Measurements from ENCODE around the gene COL19A1.
"Not testable (repeated sequence)": the region's sequence is repeated elsewhere in the genome, so short reads cannot be mapped to it uniquely, and the experiment has no call there.

Gene COL19A1

DNA sequence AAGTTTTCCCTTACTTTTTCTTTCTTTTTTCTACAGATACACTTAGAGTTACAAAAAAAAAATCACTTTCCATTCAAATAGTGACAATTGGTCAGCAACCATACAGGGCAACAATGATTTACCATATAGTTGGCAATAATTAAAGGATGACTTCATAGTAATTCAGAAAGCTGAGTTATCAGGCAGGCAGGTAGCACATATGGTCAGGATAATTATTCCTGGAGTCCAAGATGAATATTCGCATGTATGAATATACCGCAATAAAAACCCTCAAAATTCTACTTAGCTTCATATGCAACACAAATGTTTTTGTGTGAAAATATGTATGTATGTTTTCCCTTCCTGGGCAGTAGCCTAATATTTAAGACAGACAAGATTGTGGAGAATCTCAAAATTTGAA lies 34.5 kb downstream of the COL19A1 start:
- no peak for DNase-seq (ENCODE audit: low spot score)

DNA sequence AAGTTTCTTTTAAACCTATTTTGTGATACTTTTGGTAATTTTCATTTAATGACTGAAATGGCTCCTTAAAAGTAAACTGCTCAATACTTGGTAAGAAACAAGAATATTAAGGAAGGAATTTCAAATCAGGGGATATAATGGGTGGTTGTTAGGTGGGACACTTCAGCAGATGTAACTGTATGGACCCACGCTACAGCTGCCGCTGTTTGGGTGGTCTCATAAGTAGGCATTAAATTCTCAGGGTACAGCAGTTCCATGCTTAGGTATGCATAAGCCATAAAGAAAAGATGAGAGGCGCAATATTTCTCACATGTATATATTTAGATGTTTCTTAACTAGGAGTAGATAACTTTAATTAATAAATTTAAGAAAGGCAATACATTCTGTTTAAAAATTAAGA lies 35.0 kb downstream of the COL19A1 start:
- DNase-seq (ENCODE audit: low spot score) = no peak

DNA sequence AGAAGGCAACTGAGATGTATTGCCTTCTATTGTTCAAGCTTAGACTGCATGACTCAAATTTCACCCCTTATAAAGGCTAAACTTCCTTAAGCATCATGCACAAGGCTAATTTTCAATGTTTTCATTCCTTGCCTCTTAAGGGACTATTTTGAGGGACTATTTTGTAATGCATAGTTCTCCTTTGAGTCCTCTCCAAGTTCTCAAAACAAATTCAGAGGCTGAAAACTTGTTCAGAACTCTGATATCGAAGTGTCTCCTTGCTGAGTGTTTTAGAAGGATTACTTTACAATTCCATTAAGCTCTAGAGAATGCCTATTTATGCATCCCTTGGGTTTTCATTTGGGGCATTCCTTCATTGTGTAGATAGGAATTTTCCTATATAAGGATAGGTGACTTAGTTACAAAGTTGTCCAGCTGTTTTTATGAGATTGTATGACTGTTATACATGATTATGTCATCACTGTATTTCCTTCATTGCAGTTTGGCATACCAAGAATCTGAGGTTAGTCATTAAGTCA lies 41.7 kb downstream of the COL19A1 start:
- DNase-seq (ENCODE audit: low spot score) = no peak

DNA sequence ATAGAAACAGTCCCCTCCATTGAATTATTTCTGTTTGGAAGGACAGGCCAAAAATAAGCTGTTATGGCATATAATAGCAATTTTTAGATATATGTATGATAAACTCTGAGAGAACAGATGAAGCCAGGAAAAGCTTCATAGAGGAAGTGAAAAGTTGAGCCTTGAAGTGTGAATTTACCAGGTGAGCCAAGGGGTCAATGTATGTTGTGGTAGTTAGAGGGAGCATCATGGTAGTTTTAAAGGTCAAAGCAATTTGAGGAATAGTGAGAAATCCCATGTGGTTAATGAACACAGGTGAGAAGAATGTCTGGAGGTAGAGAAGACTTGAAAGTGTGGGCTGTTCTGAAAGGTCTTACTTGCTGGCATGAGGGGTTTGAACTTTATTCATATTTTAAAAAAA lies 47.0 kb downstream of the COL19A1 start:
- no peak for DNase-seq (ENCODE audit: low spot score)

DNA sequence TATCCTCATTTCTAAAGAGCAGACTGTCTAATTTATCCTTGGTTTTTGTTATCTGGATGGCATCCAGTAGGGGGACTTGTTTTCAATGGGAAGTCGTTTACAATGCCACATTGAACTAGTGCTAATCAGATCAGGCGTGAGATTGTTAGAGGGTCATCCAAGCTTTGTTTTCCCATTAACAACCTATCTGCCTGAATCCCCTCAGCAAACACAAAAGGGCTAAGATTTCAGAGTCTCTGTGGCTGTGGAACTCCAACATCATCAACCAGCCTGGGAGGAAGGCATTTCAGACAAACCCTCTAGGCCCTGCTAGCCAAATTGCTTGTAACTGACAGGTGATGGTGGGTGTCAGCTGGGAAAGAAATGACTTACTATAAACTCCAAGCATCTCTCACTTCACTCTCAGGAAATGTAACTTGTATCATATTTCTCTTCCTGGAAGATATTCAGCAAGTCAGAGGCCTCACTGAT lies 47.7 kb downstream of the COL19A1 start:
- DNase-seq (ENCODE audit: low spot score) = no peak

DNA sequence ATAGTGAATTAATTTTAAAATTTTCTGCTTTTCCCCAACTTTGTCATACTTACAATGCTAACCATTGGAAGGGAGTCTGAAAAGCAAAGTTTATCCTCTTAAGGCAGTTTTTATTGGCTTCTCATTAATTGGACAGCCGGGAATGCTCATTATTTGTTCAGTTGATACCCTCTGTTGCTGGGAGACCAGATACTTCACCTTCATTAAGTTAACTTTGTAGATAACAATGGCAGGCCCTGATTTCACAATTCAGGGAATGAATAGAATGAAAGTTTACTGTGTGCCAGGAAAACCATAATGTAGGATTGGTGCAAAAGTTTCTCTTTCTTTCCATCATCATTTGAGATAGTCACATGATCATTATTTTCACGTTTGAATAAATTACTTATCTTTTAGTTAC lies 49.0 kb downstream of the COL19A1 start:
- DNase-seq (ENCODE audit: low spot score) = no peak

DNA sequence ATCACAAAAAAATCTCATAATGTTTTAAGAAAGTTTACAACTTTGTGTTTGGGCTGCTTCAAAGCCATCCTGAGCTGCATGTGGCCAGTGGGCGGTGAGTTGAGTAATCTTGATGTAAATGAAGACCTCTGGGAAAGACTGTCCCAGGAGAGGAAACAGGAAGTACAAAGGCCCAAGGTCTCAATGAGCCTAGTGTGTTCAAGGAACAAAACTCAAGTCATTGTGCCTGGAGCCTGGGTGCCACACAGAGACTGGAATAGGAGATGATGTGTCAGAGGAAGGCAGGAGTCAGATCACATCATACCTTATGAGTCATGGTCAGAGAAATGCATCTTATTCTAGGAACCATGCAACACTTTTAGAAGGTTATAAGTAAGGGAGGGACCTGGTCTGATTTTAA lies 51.5 kb downstream of the COL19A1 start:
- peak; percentile 8 for DNase-seq (ENCODE audit: low spot score)

DNA sequence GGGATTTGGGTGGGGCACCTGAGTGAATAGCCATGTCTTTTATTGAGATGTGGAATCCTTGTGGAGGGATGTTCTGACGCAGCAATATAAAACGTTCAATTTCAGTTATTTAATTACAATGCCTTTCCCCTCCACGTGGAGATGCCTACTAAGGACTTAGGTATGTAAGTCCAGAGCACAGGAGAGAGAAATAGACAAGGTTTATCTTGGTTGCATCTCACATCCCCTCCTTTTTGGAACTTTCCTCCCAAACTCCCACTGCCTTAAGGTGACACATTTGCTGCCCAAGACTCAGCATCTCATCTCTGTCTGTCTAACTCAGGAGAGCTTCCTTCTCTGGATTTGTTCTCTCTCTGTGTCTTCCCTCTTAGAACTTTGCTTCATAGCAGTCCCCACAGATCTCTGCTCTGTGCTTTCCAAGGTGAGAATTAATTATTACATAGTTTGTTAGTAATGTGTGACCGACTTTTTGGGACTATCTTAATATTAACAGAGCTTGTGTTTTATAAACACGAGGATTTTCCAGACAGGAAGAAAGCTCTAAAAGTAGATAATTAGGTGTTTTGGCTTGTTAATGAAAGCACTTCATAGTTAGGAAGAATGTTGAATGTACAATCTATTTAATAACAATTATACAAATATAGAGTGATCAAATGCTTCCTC lies 52.6 kb downstream of the COL19A1 start:
- no peak for DNase-seq (ENCODE audit: low spot score)

DNA sequence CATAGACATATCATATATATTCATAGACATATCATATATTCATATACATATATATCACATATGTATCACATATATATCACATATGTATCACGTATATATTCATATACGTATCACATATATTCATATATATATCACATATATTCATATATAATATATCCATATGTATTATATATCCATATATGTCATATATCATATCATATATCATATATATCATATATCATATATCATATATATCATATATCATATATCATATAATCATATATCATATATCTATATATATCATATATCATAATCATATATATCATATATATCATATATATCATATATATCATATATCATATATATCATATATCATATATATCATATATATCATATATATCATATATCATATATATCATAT lies 54.7 kb downstream of the COL19A1 start:
- DNase-seq (ENCODE audit: low spot score) = not testable (repeated sequence)

DNA sequence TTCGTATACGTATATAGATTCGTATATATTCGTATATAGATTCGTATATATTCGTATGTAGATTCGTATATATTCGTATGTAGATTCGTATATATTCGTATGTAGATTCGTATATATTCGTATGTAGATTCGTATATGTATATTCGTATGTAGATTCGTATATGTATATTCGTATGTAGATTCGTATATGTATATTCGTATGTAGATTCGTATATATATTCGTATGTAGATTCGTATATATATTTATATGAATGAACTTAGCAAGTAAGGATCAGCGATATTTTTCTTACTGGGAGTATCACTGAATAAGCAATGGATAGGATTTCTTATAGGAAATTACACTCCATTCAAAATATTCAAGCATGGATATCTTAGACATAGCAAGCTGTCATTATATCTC lies 55.3 kb downstream of the COL19A1 start:
- not testable (repeated sequence) for DNase-seq (ENCODE audit: low spot score)

DNA sequence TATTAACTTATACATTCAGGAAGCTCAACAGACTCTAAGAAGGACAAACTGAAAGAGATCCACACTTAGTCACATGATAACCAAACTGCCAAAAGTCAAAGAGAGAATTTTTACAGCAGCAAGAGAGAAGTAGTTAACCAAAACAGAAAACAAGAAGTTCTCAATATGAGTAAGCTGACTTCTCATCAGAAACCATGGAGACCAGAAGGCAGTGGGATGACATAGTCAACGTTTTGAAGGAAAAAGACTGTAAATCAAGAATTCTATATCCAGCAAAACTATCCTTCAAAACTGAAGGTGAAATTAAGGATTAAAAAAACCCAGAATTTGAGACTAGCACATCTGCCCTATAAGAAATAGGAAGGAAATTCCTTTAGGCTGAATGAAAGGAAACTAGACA lies 60.4 kb downstream of the COL19A1 start:
- no peak for DNase-seq (ENCODE audit: low spot score)

DNA sequence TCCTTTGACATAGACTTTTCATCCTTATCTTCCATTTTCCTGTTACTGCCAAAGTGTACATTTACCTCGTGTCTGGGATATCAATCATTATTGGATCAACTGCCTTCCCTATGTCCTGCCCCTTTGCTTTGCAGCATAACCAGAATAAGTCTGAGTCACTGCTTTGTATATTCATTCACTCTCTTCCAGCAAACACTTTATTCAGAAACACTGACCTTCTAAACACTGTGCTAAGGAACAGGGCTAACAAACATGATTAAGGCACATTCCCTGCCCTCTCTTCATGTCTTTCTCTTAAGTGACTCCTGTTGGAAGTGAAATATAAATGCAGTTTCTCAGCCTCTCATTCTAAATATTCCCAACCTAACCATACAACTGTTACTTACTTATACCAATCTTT lies 66.9 kb downstream of the COL19A1 start:
- DNase-seq (ENCODE audit: low spot score) = no peak

DNA sequence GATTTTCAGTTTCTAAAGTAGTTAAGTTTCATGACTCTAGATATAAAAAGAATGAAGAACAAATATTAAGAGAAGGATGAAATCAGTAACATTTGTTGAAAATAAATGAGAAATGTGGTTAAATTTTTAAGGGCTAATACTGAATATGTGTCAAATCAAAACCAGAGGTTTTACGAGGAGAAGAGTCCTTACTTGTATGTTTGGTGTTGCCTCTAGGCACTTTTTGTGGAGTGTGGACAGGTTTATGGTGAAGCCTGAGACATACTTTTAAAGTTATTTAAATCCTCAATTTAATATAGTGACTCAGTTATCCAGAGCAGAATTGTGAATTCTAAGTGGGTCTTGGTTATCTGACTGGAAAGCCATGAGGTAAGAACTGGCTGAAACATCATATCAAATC lies 68.7 kb downstream of the COL19A1 start:
- DNase-seq (ENCODE audit: low spot score) = no peak

DNA sequence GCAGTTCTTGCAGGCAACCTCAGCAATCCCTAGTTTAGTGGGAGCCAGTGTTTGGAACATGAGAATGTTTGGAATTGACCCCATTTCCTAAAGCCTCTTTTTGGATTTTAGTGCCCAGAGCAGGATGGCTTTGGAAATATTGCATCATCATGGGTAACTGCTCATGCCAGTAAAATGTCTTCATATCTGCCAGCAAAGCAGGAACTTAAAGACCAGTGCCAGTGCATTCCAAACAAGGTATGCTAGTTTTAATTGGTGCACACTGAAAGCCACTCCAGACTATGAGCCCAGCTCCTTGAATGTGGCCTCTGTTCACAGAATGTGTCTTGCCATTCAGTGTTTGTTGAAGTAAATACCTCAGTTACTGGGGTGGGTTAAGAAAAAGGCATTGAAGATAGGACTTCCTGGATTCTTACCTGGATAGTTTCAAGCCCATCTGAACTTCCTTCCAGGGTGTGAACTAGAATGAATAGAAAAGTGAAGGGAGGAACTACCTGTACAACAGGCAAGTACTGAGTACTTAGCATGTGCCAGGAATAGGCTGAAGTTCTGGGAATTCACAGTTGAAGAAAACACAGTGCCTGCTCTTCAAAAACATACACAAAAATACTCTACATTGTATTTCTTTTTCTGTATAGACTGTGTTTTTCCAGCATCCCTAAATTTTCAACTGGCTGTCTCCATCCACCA lies 70.5 kb downstream of the COL19A1 start:
- no peak for DNase-seq (ENCODE audit: low spot score)

DNA sequence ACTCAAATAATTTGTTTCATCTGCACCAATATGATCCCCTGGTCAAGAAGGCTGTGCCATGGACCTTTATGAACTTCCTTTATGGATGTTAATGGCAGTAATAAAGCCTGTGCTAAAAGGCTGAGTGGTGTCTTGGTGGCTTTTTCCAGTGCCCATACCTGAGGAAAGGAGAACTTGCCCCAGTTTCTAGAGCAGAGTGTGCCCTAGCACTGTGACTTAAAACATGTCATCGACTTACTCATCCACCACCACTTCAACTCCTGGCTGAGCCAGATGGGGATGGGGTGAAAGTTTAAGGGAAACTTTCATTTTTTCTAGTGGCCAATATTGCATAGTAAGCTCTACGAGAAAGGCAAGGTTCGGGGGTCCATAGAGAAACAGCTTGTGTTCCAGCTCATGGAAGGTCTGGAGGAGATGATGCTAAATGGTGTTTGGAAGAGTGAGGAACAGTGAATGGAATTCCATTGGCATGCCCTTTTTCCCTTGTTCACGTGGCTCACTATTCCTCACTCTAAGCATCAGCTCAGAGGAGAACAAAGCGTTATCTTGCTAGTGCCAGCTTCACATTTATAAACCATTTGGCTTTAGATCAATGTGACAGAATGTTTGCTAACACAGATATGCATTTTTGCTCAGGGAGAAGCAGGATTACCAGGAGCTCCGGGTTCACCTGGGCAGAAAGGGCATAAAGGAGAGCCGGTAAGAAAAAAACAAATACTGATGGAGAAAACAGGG lies 71.2 kb downstream of the COL19A1 start:
- no peak for DNase-seq (ENCODE audit: low spot score)

DNA sequence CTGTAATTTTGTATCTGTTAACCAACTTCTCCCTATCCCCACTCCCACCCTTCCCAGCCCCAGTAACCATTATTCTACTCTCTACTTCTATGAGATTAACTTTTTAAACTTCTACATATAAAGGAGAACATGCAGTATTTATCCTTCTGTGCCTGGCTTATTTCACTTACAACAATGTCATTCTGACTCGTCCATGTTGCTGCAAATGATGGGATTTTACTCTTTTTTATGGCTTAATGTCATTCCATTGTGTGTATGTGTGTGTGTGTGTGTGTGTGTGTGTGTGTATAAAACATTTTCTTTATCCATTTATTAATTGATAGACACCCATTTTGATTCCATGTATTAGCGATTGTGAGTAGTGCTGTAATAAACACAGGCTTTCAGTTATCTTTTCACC lies 76.1 kb downstream of the COL19A1 start:
- no peak for DNase-seq (ENCODE audit: low spot score)

DNA sequence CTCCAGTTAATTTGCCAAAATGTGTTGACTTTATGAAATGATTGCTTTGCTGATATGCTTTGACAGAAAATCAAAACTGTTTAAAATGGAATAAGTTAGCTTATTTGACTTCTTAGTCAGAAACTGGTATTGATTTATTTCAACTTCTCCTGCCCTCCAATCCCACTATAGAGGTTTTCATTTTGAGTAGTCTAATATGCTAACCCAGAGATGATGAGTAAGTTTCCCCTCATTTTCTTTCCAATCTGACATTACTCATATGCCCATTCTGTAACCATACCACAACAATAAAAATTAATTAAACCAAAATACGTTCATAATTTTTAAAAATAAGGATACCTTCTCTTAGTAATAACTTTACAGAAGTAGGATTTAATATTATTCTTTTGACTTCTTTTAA lies 78.8 kb downstream of the COL19A1 start:
- no peak for DNase-seq (ENCODE audit: low spot score)

DNA sequence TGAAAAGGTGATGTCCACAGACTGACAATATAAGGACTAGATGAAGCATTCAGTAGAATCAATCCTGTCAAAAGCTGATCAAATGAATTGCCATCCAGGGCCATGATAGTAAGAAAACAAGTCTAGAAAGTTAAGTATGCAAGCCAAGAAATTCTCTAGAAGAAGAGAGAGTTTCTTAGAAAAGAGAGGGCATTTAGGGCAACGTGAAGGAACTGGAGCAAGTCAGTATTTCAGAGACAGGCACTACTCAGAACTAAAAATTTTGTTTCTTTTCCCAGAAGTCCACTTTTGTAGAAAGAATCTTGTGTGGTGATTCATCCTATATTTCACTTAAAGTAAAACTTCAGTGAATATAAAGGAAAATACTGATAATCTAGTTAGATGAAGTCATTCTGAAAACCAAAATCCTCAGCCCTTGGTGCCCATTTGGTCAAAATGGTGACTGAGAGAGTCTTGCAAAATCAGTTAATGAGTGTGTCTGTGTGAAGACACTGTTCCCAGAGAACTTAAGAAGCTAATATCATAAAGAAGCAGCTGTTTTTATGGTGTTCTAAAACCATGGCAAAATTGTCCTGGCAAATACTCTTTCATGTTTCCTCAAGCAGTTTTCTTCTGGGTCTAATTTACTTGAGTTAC lies 82.2 kb downstream of the COL19A1 start:
- DNase-seq (ENCODE audit: low spot score) = no peak

DNA sequence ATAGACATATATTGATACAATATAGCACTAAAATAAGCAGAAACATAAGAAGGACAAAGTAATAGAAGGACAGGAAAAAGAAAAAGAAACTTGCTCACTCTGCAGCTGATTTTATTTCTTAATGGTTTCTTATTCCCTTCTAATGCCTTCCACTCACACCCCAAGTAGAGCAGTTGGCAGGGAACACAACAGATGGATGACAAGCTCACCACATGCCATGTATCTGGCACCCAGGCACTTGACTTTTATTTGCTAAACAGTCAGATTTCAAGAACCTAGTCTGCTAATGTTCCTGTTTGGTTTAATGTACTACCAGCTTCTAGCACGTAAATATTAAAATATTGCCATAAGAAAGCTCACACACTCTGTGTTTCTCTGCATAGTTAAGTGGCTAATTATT lies 87.1 kb downstream of the COL19A1 start:
- no peak for DNase-seq (ENCODE audit: low spot score)

DNA sequence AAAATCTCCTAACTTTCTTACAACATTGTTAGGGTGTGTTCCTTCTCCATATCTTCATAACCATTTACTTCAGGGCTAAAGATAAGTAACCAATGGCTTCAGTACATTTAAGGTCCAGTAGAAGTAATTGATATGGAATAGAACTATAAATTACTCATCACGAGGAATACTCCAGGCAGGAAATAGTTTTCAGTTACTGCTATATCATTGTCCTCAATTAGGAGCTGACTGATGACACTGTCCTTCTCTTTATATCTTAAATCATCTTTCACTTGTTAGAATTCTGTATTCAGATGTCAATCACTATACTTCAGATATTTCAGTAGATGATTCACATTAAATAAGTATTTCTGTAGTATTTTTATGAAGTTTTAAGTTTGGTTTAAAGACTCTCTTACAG lies 88.4 kb downstream of the COL19A1 start:
- no peak for DNase-seq (ENCODE audit: low spot score)

DNA sequence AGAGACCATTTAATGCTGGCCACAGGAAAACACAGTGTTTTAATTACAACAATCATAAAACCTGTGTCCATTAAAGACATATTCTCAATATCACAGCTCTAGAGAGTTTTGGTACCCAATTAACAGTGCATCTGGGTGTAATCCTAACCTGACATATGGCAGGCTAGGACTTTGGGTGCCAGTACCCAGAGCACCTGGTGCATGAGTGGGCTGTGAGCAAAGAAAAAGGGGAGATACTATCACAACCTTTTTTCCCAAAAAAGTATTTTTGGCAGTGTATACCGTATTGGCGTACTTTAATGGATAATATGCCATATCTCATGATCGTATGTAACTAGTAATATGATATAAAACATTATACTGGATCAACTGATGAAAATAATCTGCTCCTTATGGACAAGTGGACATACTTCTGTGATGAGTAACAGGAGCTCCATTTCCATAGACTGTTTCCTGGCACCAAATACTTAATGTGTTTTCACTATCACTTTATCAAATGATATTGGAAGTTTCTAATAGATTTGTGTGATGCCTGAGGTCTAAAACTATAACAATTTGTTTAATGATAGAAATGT lies 91.7 kb downstream of the COL19A1 start:
- DNase-seq (ENCODE audit: low spot score) = no peak

DNA sequence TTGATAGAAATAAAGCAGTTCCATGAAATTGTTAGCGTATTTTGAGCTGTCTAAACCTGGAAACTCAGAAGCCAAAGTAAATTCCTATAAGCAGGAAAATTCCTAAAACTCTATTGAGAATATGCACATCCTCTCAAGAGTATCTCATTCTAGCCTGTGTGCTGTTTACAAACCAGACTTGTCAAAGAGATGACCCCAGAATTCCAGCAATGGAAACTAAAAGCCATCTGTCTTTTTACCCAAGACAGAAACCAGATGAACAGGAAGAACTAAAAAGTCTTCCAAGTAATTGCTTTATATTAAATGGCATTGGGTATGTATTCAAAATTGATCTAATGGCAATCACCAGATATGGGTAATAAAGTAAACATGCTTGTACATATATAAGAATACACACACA lies 92.6 kb downstream of the COL19A1 start:
- DNase-seq (ENCODE audit: low spot score) = no peak
